ENCODE data around the gene DMRTC1. TPM values are rescaled to one million over a fixed set of nuclear protein-coding genes. Genes with fewer than 3 reads are reported as not detected.
A peak's percentile ranks its signal among the peaks of the same experiment; 100 is the strongest.
"Not testable (repeated sequence)": the region's sequence is repeated elsewhere in the genome, so short reads cannot be mapped to it uniquely, and the experiment has no call there.

The DMRTC1 gene
- total RNA-seq = not detected
- long read RNA-seq = 0 reads

GRCh38 chrX:72943819-72944169 lies at the start of gene DMRTC1:
TSS of gene DMRTC1 (minus strand) at chrX:72943837. CDS start at chrX:72875694, 68,143 bp downstream.
- ATAC-seq = peak; percentile 50
- intact Hi-C loops (cut with micrococcal nuclease); DNase-seq: not testable (repeated sequence)

- ATAC-seq; intact Hi-C loops (cut with micrococcal nuclease): not testable (repeated sequence)
- peak; percentile 3 for DNase-seq
Observed at GRCh38 chrX:72980894-72981469, 37.3 kb upstream of the DMRTC1 start.

- DNase-seq; ATAC-seq; intact Hi-C loops (cut with micrococcal nuclease): not testable (repeated sequence)
Observed at GRCh38 chrX:72974885-72975284, 31.2 kb upstream of the DMRTC1 start.

- DNase-seq; intact Hi-C loops (cut with micrococcal nuclease); ATAC-seq: not testable (repeated sequence)
Observed at GRCh38 chrX:72971859-72972258, 28.2 kb upstream of the DMRTC1 start.

- DNase-seq; intact Hi-C loops (cut with micrococcal nuclease); ATAC-seq: not testable (repeated sequence)
Observed at GRCh38 chrX:72959971-72960370, 16.3 kb upstream of the DMRTC1 start.

GRCh38 chrX:72943035-72943818 lies 410 bp downstream of the DMRTC1 start:
- intact Hi-C loops (cut with micrococcal nuclease); ATAC-seq; DNase-seq: not testable (repeated sequence)

- DNase-seq; ATAC-seq; intact Hi-C loops (cut with micrococcal nuclease): not testable (repeated sequence)
Observed at GRCh38 chrX:72942272-72942671, 1.4 kb downstream of the DMRTC1 start.

GRCh38 chrX:72937906-72938305 lies 5.7 kb downstream of the DMRTC1 start, which contains the start of gene FAM236A:
TSS of gene FAM236A (plus strand) at chrX:72938206. CDS start at chrX:72938263, 57 bp downstream.
- intact Hi-C loops (cut with micrococcal nuclease); DNase-seq; ATAC-seq: not testable (repeated sequence)

GRCh38 chrX:72936882-72937455 lies 6.7 kb downstream of the DMRTC1 start:
- DNase-seq; intact Hi-C loops (cut with micrococcal nuclease); ATAC-seq: not testable (repeated sequence)

- DNase-seq; ATAC-seq; intact Hi-C loops (cut with micrococcal nuclease): not testable (repeated sequence)
Observed at GRCh38 chrX:72936455-72936854, 7.2 kb downstream of the DMRTC1 start.

GRCh38 chrX:72932283-72932682 lies 11.4 kb downstream of the DMRTC1 start:
- intact Hi-C loops (cut with micrococcal nuclease); ATAC-seq; DNase-seq: not testable (repeated sequence)

GRCh38 chrX:72916096-72916495 lies 27.5 kb downstream of the DMRTC1 start:
- ATAC-seq; intact Hi-C loops (cut with micrococcal nuclease); DNase-seq: not testable (repeated sequence)

GRCh38 chrX:72912315-72912714 lies 31.3 kb downstream of the DMRTC1 start, which contains the start of gene FAM236C:
TSS of gene FAM236C (plus strand) at chrX:72912615. CDS start at chrX:72912715, 100 bp downstream.
- DNase-seq; ATAC-seq; intact Hi-C loops (cut with micrococcal nuclease): not testable (repeated sequence)

- ATAC-seq; intact Hi-C loops (cut with micrococcal nuclease); DNase-seq: not testable (repeated sequence)
Observed at GRCh38 chrX:72889740-72890139, 53.9 kb downstream of the DMRTC1 start.

GRCh38 chrX:72882898-72883297 lies 60.7 kb downstream of the DMRTC1 start:
- intact Hi-C loops (cut with micrococcal nuclease) = not testable (repeated sequence)

GRCh38 chrX:72837532-72837931 lies 106.1 kb downstream of the DMRTC1 start:
- intact Hi-C loops (cut with micrococcal nuclease); ATAC-seq; DNase-seq: not testable (repeated sequence)

More at GRCh38 chrX:72882898-72883297, 60.7 kb downstream of the DMRTC1 start:
- not testable (repeated sequence) for DNase-seq, ATAC-seq

- DNase-seq; ATAC-seq; intact Hi-C loops (cut with micrococcal nuclease): not testable (repeated sequence)
Observed at GRCh38 chrX:72830701-72831100, 112.9 kb downstream of the DMRTC1 start.

Measured in left ventricle myocardium superior (tissue), 1 donor.